T-helper 2 cell treated with Interferon-gamma antibody and Interleukin-4, amounts not matched to agents 100 ng/mL and 5 ng/mL, for 36 hours (primary cell): Measurements from ENCODE around the gene JPT1. TPM values are rescaled to one million over a fixed set of nuclear protein-coding genes. Genes with fewer than 3 reads are reported as not detected.
"Not testable (repeated sequence)": the region's sequence is repeated elsewhere in the genome, so short reads cannot be mapped to it uniquely, and the experiment has no call there.

Source experiments
- intact Hi-C: fragments of 100-400 bp; cut with micrococcal nuclease; formaldehyde crosslinking; loops from one replicate; pipeline ENCODE4 v1.15.1; 2023
- total RNA-seq: library from RNA; stranded (reverse); gene quantifications from 2 replicates; pipeline ENCODE4 v1.2.3, GENCODE V29; 2022

Gene JPT1
- total RNA-seq, 1 donor from 2014 or later = 259 TPM

DNA sequence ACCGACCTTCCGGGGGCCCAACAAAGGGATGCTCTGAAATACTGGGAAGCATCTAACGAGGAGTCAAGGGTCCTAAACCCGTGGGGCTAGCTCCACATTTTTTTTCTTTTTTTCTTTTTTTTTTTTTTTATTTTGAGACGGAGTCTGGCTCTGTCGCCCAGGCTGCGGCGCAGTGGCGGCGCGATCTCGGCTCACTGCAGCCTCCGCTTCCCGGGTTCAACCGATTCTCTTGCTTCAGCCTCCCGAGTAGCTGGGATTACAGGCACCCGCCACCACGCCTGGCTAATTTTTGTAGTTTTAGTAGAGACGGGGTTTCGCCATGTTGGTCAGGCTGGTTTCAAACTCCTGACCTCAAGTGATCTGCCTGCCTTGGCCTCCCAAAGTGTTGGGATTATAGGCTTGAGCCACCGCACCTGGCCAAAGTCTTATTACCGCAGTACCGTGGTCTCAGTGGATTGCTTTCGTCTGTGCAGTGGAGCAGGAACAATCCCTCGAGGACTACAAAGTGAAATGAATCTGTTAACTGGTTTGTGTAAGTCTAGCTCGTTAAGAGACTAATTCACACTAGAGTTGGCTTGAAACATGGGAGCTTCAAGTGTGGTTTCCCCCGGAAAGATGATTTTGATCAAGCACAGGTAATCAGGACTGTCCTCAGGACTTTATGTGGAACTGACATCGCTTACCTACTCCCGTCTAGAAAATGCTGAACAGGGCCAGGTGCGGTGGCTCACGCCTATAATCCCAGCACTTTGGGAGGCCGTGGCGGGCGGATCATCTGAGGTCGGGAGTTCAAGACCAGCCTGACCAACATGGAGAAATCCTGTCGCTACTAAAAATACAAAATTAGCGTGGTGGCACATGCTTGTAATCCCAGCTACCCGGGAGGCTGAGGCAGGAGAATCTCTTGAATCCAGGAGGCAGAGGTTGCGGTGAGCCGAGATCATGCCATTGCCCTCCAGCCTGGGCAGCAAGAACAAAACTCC is 22.0 kb downstream of the JPT1 start:
- intact Hi-C loops = loop anchor here (5.0 to 10.0 kb wide), 2 partner anchors 68 to 70 kb away; no protein-coding TSS in a partner anchor

- intact Hi-C loops = loop anchor here (2.0 to 10.0 kb wide), 4 partner anchors 17 to 71 kb away; partner anchors contain the start of gene JPT1
Measured at GRCh38 chr17:75131278-75132017, 22.9 kb downstream of the JPT1 start, which contains the start of gene NT5C. NT5C (minus strand) TSS chr17:75131742; CDS start chr17:75131707, 35 bp downstream.

GRCh38 chr17:75130632-75131277 is 23.6 kb downstream of the JPT1 start:
- intact Hi-C loops = loop anchor here (2.0 to 10.0 kb wide), 4 partner anchors 16 to 72 kb away; partner anchors contain the start of gene JPT1

GRCh38 chr17:75130059-75130631 is 24.2 kb downstream of the JPT1 start:
- intact Hi-C loops = loop anchor here (2.0 to 10.0 kb wide), 4 partner anchors 15 to 72 kb away; partner anchors contain the start of gene JPT1

- intact Hi-C loops = no loop called here
Measured at GRCh38 chr17:75129576-75129975, 24.7 kb downstream of the JPT1 start.

DNA sequence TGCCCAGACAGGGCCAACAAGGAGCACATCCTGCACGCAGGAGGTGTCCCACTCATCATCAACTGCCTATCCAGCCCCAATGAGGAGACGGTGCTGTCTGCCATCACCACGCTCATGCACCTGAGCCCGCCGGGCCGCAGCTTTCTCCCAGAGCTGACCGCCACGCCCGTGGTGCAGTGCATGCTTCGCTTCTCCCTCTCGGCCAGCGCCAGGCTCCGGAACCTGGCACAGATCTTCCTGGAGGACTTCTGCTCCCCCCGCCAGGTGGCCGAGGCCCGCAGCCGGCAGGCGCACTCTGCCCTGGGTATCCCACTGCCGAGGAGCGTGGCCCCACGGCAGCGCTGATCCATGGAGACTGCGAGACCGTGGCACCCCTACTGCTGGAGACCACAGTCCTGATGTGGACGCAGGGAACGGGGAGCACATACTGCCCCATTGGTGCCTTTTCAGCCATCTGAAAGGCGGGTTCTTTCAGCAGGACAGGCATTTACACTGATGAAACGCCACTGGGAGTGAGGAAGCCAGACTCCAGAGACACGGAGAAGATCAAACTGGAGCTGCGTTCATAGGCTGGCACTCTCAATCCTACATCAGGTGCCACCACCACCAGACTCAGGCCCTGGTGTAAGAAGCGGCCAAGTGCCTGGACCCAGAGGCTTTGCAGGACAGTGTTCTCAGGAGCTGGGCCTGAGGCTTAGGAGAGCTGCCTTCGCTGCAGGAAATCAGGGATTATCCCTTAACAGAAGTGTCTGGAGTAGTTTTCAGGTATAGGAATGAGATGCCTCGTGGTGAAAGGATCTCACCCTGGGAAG is 25.4 kb downstream of the JPT1 start:
- intact Hi-C loops = no loop called here

DNA sequence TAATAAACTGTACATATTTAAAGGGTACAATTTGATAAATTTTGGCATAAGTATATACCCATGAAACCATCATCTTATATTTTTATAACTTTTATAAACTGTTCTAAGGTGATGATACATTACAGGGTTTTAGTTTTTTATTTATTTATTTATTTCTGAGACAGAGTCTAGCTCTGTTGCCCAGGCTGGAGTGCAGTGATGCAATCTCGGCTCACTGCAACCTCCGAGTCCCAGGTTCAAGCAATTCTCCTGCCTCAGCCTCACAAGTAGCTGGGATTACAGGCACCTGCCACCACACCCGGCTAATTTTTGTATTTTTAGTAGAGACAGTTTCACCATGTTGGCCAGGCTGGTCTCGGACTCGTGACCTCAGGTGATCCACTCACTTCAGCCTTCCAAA is 26.4 kb downstream of the JPT1 start:
- intact Hi-C loops = not testable (repeated sequence)

DNA sequence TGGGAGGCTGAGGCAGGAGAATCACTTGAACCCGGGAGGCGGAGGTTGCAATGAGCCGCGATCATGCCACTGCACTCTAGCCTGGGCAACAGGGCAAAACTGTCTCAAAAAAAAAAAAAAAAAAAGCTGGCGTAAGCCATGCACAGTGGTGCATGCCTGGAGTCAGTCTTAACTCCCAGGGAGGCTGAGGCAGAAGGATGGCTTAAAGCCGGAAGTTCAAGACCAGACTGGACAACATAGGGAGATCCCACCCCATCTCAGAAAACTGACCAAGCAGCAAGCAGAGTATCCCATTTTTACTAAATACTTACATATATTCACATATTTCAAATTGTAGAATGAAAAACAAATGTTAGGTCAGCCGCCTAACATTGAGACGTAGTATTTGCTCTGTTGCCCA is 27.4 kb downstream of the JPT1 start:
- intact Hi-C loops = no loop called here

- intact Hi-C loops = no loop called here
Measured at GRCh38 chr17:75125984-75126383, 28.3 kb downstream of the JPT1 start.

GRCh38 chr17:75124819-75125162 is 29.5 kb downstream of the JPT1 start:
- intact Hi-C loops = no loop called here

- intact Hi-C loops = no loop called here
Measured at GRCh38 chr17:75124041-75124818, 30.1 kb downstream of the JPT1 start.

DNA sequence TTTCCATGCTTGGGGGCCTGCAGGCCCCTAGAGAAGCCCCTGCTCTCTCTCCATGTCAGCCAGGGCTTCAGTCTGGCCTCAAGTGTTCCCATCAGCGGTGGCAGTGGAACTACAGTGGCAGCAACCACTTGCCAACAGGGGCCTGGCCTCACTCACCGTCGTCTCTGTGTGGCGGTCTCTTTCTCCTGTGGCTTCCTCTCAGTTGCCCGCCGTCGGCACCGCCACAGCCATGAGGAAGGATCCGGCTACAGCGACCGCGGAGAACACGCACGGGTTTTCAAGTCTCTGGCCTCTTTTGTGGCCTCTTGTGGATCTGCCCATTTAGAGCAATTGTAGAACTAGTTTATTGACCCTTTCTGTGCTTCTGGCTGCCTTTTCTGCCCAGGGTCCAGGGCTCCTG is 36.0 kb downstream of the JPT1 start:
- intact Hi-C loops = no loop called here

GRCh38 chr17:75116737-75117136 is 37.6 kb downstream of the JPT1 start:
- intact Hi-C loops = no loop called here

- intact Hi-C loops = loop anchor here (2.0 kb wide), 1 partner anchor 15 kb away; the partner anchor contains the start of gene NT5C
Measured at GRCh38 chr17:75115555-75115954, 38.8 kb downstream of the JPT1 start.

- intact Hi-C loops = loop anchor here (1.0 to 5.0 kb wide), 7 partner anchors 16 to 298 kb away; partner anchors contain the start of genes JPT1 and NT5C
Measured at GRCh38 chr17:75114552-75115314, 39.6 kb downstream of the JPT1 start.

DNA sequence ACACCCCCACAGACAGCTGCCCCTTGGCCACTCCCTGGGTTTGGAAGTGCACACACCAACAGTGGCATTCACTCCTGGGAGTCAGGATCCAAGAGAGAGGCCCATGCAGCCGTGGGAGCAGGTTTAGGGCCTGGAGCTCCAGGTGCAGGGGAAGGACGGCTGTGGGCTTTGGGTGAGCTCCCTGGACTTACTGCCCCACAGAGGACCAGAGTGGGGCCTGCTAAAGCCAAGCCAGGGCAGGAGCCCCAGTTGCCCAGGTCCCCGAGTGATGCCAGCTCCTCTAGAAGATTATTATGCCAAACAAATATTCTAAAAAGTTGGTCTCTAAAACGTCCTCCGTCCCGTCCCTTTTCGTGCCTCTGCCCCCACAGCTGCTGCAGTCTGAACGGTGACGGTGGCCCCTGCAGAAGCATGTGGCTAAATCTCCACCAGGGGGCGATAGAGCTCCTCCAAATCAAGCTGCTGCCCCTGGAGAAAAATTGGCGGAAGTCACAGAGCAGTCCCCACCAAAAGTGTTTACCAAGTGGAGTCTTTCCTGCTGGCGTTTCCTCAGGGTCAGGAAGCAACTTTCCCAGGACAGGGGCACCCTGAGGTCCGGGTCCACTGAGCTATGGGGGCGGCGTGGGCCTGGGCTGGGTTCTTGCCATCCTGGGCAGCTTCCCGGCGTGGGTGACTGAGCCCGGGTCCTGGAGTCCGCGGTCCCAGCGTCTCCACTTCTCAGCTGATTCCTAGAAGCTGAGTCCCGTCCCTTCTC is 40.3 kb downstream of the JPT1 start:
- intact Hi-C loops = loop anchor here (1.0 to 5.0 kb wide), 7 partner anchors 17 to 298 kb away; partner anchors contain the start of genes JPT1 and NT5C

GRCh38 chr17:75111777-75112335 is 42.5 kb downstream of the JPT1 start:
- intact Hi-C loops = loop anchor here (5.0 kb wide), 3 partner anchors 40 to 300 kb away; partner anchors contain the start of gene JPT1
